Fibroblast of lung (primary cell): Measurements from ENCODE around the gene ACTN1. TPM values are rescaled to one million over a fixed set of nuclear protein-coding genes. Genes with fewer than 3 reads are reported as not detected.

Experiments used
- DNase-seq, 2 donors: peaks; one replicate each; pipeline versions ENCODE4 v3.0.0 to v3.0.0-alpha.2; 2010; ENCODE audit warnings: low read depth in 2 of 2
- H2AFZ ChIP-seq: 2 replicates; pipeline ENCODE4 v1.5.1; 2012; ENCODE audit warnings: low read length, control low read depth, inconsistent platforms
- H3K27ac ChIP-seq: 2 replicates; pipeline ENCODE4 v1.5.1; 2011; ENCODE audit warnings: low read length, control low read depth; ENCODE audit not compliant: insufficient read depth
- H3K27me3 ChIP-seq: 2 replicates; pipeline ENCODE4 v1.5.1; 2011; ENCODE audit warnings: mild to moderate bottlenecking, low read length; ENCODE audit not compliant: control insufficient read depth, insufficient read depth
- H3K36me3 ChIP-seq: 2 replicates; pipeline ENCODE4 v1.5.1; 2011; ENCODE audit warnings: low read length; ENCODE audit not compliant: control insufficient read depth, insufficient read depth
- H3K4me1 ChIP-seq: 2 replicates; pipeline ENCODE4 v1.5.1; 2011; ENCODE audit warnings: low read length; ENCODE audit not compliant: control insufficient read depth, insufficient read depth; ENCODE audit errors: extremely low read depth
- H3K4me2 ChIP-seq: 2 replicates; pipeline ENCODE4 v1.5.1; 2011; ENCODE audit warnings: low read length, control low read depth; ENCODE audit not compliant: insufficient read depth; ENCODE audit errors: extremely low read depth
- H3K4me3 ChIP-seq, 4 experiments: fragments of 200-600 bp in 1 of 4; sonication (generic) in 1 of 4; replicated peaks in 1 of 4; 2 replicates each; pipeline ENCODE4 v1.5.1; 2011 to 2016; ENCODE audit warnings: low read length in 4 of 4, low read depth in 3 of 4, mild to moderate bottlenecking in 3 of 4, control low read depth in 2 of 4, inconsistent platforms in 1 of 4, mixed read lengths in 1 of 4; ENCODE audit not compliant: insufficient read depth in 1 of 4; ENCODE audit errors: control extremely low read depth in 1 of 4
- H3K79me2 ChIP-seq: 2 replicates; pipeline ENCODE4 v1.5.1; 2012; ENCODE audit warnings: mild to moderate bottlenecking, low read length, inconsistent platforms; ENCODE audit not compliant: control insufficient read depth, insufficient read depth
- H3K9ac ChIP-seq: 2 replicates; pipeline ENCODE4 v1.5.1; 2011; ENCODE audit warnings: mild to moderate bottlenecking, low read length, control low read depth; ENCODE audit not compliant: insufficient read depth
- H3K9me3 ChIP-seq: 2 replicates; pipeline ENCODE4 v1.5.1; 2012; ENCODE audit warnings: low read depth, low read length; ENCODE audit not compliant: control insufficient read depth, insufficient read depth
- H4K20me1 ChIP-seq: 2 replicates; pipeline ENCODE4 v1.5.1; 2011; ENCODE audit warnings: low read length; ENCODE audit not compliant: control insufficient read depth, insufficient read depth; ENCODE audit errors: extremely low read depth
- EZH2 ChIP-seq: IDR thresholded peaks from 2 replicates; pipeline ENCODE4 v1.5.1; 2012; ENCODE audit warnings: low read length, control low read depth, mild to moderate bottlenecking; ENCODE audit errors: missing control alignments
- polyA plus RNA-seq, 2 donors: library from polyadenylated mRNA; depleted of rRNA in 1 of 2; stranded (reverse) in 1 of 2; unstranded in 1 of 2; fragments of >200 nt; gene quantifications; 2 replicates each; pipeline ENCODE4 v1.2.1, GENCODE V29; 2011 to 2012; ENCODE audit warnings: missing spikeins in 1 of 2
- total RNA-seq: library from RNA; depleted of rRNA; stranded (reverse); fragments of >200 nt; gene quantifications from 2 replicates; pipeline ENCODE4 v1.2.1, GENCODE V29; 2014
- TF ChIP-seq, protein P1 (sequence below), 2 donors: IDR thresholded peaks in 1 of 2; conservative IDR thresholded peaks in 1 of 2; 1 replicate in 1 of 2; 2 replicates in 1 of 2; pipeline ENCODE4 v1.5.1; 2011 to 2012; ENCODE audit warnings: low read length in 2 of 2, control low read depth in 1 of 2, inconsistent platforms in 1 of 2, low read depth in 1 of 2, mild to moderate bottlenecking in 1 of 2

ACTN1 gene
- total and polyA plus RNA-seq, 2 donors (not counting 1 experiment from before 2014, with no cell fraction given) = 254 to 729 TPM

DNA sequence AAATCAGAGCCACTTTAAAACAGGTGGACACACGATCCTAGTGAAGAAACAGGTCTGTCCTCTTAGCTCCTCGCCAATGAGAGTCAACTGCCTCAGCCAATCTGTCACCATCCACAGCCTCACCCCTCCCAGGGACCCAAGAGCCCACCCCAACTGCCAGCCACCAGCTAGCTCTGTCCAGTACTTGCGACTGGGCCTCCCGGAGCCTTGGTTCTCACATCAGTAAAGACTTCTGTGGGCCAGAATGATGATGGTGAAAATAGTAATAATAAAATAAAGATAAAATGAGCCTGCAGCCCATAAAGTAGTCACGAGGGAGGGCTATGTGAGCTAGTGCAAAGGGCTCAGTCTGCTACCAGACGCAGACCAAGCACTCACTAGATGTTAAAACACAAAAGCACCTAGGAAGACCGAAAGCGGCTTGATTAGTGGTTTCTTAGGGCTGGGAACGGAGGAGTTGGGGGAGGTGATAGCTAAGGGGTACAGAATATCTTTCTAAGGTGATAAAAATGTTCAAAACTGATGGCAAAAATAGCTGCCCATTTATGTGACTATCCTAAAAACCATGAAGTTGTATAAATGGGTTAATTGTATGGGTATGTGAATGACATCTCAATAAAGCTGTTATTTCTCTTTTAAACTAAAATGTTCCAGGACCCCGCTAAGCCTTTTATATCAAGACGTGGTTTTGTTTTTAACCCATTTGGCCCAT is 39.8 kb downstream of the ACTN1 start:
- Histone ChIP-seq H3K4me3 (no peak overlapping the region), H3K27me3 (no peaks in the 10 kb centered on the region), H3K4me2 (peak overlapping the region; percentile 9), H3K79me2 (peaks cover 96% of the 10 kb centered on the region), H3K9me3 (no peaks in the 10 kb centered on the region), H3K27ac (peak overlapping the region; percentile 68), H3K9ac (no peak overlapping the region), H4K20me1 (peaks cover 5% of the 10 kb centered on the region), H2AFZ (no peak overlapping the region), H3K4me1 (peaks cover 64% of the 10 kb centered on the region), H3K36me3 (peaks cover 5% of the 10 kb centered on the region)
- TF ChIP-seq EZH2 = no peak
- TF ChIP-seq, protein P1, sequence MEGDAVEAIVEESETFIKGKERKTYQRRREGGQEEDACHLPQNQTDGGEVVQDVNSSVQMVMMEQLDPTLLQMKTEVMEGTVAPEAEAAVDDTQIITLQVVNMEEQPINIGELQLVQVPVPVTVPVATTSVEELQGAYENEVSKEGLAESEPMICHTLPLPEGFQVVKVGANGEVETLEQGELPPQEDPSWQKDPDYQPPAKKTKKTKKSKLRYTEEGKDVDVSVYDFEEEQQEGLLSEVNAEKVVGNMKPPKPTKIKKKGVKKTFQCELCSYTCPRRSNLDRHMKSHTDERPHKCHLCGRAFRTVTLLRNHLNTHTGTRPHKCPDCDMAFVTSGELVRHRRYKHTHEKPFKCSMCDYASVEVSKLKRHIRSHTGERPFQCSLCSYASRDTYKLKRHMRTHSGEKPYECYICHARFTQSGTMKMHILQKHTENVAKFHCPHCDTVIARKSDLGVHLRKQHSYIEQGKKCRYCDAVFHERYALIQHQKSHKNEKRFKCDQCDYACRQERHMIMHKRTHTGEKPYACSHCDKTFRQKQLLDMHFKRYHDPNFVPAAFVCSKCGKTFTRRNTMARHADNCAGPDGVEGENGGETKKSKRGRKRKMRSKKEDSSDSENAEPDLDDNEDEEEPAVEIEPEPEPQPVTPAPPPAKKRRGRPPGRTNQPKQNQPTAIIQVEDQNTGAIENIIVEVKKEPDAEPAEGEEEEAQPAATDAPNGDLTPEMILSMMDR (conservative IDR thresholded peaks at IDR 0.05 in 1 of 2, IDR thresholded peaks at IDR 0.05 in 1 of 2; ENCODE audit: low read depth in 1 of 2, low read length in 2 of 2) = no peak
- DNase-seq = no peak

DNA sequence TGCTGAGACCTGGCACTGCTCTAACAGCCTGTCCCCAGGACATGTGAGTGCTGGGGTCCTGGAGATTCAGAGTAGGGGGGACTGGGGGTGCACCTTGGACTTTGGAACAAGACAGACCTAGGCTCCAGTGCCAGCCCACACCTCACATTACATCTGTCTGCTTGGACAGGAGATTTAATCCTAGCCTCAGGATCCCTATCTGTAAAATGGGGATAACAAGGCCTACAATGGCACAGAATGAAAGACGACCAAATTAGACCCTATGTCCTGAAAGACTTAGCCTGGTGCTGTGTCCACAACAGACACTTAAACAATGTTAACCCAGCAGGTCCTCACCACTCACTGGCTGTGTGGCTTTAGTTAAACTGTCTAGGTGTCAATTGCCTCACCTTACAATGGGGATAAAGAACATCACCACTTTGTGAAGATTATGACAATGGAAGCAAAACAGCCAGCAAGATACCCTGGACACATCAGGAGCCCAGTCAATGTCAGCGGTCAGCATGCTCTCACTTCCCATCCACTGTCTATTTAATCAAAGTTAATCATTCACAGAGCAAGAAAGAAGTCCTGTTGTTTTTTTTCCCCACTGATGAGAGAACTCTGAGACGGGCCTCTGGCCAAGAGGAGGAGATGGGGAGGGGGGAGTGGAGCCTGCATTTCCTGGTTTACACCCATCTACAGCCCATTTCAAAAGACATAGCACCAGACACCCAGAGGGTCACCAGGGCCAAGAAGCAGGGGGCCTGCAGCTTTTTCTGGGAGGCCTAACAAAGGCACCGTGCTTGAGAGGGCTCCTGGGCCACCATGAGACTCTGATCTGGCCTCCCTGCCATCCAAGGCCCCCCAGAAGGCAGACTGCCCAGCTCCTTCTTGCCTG is 40.6 kb downstream of the ACTN1 start:
- Histone ChIP-seq H3K9me3 (no peaks in the 10 kb centered on the region), H3K4me2 (no peak overlapping the region), H4K20me1 (peaks cover 5% of the 10 kb centered on the region), H3K4me1 (peaks cover 59% of the 10 kb centered on the region), H3K27me3 (no peaks in the 10 kb centered on the region), H3K79me2 (peaks cover 96% of the 10 kb centered on the region), H3K36me3 (peaks cover 5% of the 10 kb centered on the region), H3K27ac (peak overlapping the region; percentile 68), H3K9ac (no peak overlapping the region), H3K4me3 (peak overlapping the region in 1 of 4 experiments; percentile 4), H2AFZ (no peak overlapping the region)
- TF ChIP-seq EZH2 = no peak
- DNase-seq = peak; percentile 56 to 65

DNA sequence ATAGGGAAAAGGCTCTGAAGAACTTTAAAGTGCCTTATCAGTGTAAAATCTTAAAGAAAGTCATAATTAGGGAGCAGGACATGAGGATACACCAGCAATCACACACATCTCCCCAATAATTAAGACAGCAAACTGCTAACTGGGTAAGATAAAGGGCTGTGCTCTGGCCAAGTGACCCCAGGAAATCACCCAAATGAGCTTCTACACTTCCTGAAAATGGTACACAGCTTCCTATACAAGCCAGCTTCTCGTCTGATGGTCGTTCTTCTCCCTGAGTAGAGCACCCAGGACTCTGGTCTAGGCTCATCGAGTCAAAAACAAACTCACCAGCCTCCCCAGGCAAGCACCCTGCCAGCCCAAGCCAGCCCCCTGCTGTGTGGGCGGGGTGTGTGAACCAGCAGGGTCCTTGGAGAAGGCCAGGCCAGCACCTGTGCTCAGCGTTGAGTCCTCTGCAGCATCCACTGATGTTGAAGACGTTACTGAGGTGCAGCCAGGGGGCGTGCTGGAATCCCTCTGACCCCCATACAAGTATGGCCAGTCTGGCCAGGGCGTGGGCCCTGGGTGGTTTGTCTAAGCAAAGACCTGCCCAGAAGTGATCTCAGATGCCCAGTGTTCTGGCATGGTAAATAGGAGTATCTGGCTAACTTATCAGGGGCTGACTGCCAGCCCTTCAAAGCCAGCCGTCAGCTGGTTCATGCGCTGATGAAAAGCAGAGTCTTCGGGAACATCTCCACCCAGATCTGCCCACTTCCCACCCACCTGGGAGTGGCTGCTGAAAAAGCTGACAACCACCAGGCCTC is 41.4 kb downstream of the ACTN1 start:
- Histone ChIP-seq H3K36me3 (peaks cover 6% of the 10 kb centered on the region), H3K9me3 (no peaks in the 10 kb centered on the region), H3K4me3 (no peak overlapping the region), H2AFZ (no peak overlapping the region), H3K79me2 (peaks cover 96% of the 10 kb centered on the region), H3K27me3 (no peaks in the 10 kb centered on the region), H3K4me2 (no peak overlapping the region), H3K4me1 (peaks cover 55% of the 10 kb centered on the region), H4K20me1 (peaks cover 9% of the 10 kb centered on the region), H3K9ac (no peak overlapping the region), H3K27ac (peak overlapping the region; percentile 68)
- DNase-seq = peak; percentile 35 to 56
- TF ChIP-seq, protein P1 (conservative IDR thresholded peaks at IDR 0.05 in 1 of 2, IDR thresholded peaks at IDR 0.05 in 1 of 2; ENCODE audit: low read depth in 1 of 2, low read length in 2 of 2) = peak; percentile 18 to 28
- no peak for TF ChIP-seq EZH2
